ENCODE data around the gene ZBTB9. TPM values are rescaled to one million over a fixed set of nuclear protein-coding genes. Genes with fewer than 3 reads are reported as not detected.

The ZBTB9 gene
- total RNA-seq, 1 experiment from 2014 or later: 14.2 TPM

DNA sequence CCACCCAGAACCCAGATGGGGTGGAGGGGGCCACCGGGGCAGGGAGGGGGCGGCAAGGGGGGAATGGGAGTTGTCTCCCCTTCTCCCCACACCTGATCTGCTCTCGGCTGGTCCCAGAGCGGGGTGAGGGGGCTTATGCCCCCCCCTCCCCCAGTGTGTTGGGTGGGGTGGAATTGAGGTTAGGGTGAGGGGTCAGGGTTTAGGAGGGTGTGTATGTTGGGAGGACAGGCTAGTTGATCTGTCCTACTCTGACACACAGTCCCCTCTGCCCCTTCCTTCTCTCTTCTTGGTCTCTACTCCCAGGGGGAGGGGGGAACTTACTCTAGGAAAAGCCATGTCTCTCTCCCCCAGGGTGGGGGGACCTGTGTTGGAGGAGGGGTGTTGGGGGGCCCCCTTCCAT lies 1.9 kb upstream of the ZBTB9 start:
- Histone ChIP-seq H3K4me2 (ENCODE audit: low read length) (peak overlapping the region; percentile 98; the same call in 1 of the 2 replicates), H3K4me3 (replicated peaks in 1 of 2; ENCODE audit: low read depth in 1 of 2, low read length in 2 of 2) (no peak overlapping the region), H3K27me3 (ENCODE audit: insufficient read depth, low read length) (no peaks in the 10 kb centered on the region), H3K9me2 (ENCODE audit: insufficient read depth) (no peaks in the 10 kb centered on the region), H4K20me1 (ENCODE audit: insufficient read depth) (no peaks in the 10 kb centered on the region), H3K9me3 (ENCODE audit: control insufficient read depth in 1 of 2, insufficient read depth in 1 of 2, low read depth in 1 of 2, low read length in 2 of 2) (no peaks in the 10 kb centered on the region), H3K79me2 (ENCODE audit: insufficient read depth, low read length) (peaks cover 30% of the 10 kb centered on the region), H3K36me3 (ENCODE audit: control insufficient read depth in 1 of 2, insufficient read depth in 2 of 2, low read length in 2 of 2) (peaks cover 4 to 14% of the 10 kb centered on the region in 2 experiments; a peak in 3 of 4 replicates), H3K4me1 (ENCODE audit: control insufficient read depth in 1 of 2, insufficient read depth in 2 of 2, low read length in 2 of 2) (peaks cover 5 to 11% of the 10 kb centered on the region in 2 experiments; a peak in 3 of 4 replicates), H3K9ac (ENCODE audit: low read length) (no peak overlapping the region), H2AFZ (ENCODE audit: low read depth, low read length, poor library complexity, severe bottlenecking) (no peak overlapping the region), H3K27ac (ENCODE audit: low read depth, low read length) (no peak overlapping the region)
- ChIA-PET RAD21 (ENCODE audit: low non-redundant PET in 1 of 2, low total read pairs in 2 of 2, uncharacterized antibody in 2 of 2, unreplicated experiment in 2 of 2) (no interaction called here), POLR2A (no interaction called here), CTCF (no interaction called here)
- no peak for DNase-seq (ENCODE audit: low read depth, low spot score)
- intact Hi-C loops (cut with micrococcal nuclease): no loop called here
- BruUV-seq (replicated peaks): no TSS peak
- TF ChIP-seq POLR2AphosphoS5 (IDR thresholded peaks at IDR 0.05; ENCODE audit: low read depth, low read length): no peak
- no peak for TF ChIP-seq EZH2 (IDR thresholded peaks at IDR 0.05)
- TF ChIP-seq, protein P1, sequence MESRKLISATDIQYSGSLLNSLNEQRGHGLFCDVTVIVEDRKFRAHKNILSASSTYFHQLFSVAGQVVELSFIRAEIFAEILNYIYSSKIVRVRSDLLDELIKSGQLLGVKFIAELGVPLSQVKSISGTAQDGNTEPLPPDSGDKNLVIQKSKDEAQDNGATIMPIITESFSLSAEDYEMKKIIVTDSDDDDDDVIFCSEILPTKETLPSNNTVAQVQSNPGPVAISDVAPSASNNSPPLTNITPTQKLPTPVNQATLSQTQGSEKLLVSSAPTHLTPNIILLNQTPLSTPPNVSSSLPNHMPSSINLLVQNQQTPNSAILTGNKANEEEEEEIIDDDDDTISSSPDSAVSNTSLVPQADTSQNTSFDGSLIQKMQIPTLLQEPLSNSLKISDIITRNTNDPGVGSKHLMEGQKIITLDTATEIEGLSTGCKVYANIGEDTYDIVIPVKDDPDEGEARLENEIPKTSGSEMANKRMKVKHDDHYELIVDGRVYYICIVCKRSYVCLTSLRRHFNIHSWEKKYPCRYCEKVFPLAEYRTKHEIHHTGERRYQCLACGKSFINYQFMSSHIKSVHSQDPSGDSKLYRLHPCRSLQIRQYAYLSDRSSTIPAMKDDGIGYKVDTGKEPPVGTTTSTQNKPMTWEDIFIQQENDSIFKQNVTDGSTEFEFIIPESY (IDR thresholded peaks at IDR 0.05; ENCODE audit: extremely low read depth, insufficient replicate concordance, low read length): no peak
- no peak for TF ChIP-seq CEBPB (IDR thresholded peaks at IDR 0.05; ENCODE audit: low read depth)
- TF ChIP-seq ZFX (IDR thresholded peaks at IDR 0.05): no peak
- TF ChIP-seq CBX3 (IDR thresholded peaks at IDR 0.05; ENCODE audit: low read depth): no peak
- TF ChIP-seq ZNF274 (IDR thresholded peaks at IDR 0.05; ENCODE audit: low read depth, low read length): no peak
- TF ChIP-seq SP1 (IDR thresholded peaks at IDR 0.05; ENCODE audit: low read depth): no peak
- no peak for TF ChIP-seq EZH2phosphoT487 (IDR thresholded peaks at IDR 0.05; ENCODE audit: borderline replicate concordance)
- TF ChIP-seq EGR1 (IDR thresholded peaks at IDR 0.05; ENCODE audit: low read depth): no peak
- TF ChIP-seq, protein P2, sequence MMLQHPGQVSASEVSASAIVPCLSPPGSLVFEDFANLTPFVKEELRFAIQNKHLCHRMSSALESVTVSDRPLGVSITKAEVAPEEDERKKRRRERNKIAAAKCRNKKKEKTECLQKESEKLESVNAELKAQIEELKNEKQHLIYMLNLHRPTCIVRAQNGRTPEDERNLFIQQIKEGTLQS (IDR thresholded peaks at IDR 0.05): no peak
- TF ChIP-seq RAD21 (IDR thresholded peaks at IDR 0.05; ENCODE audit: low read depth): no peak
- TF ChIP-seq JUND (IDR thresholded peaks at IDR 0.05): no peak
- no peak for TF ChIP-seq FOSL1 (IDR thresholded peaks at IDR 0.05; ENCODE audit: low read depth)
- ATAC-seq: no peak

Data from HCT116 (cell line).